Measurements from ENCODE around the gene C1QC. TPM values are rescaled to one million over a fixed set of nuclear protein-coding genes. Genes with fewer than 3 reads are reported as not detected.

Gene C1QC
- total and polyA plus RNA-seq, 2 of the 8 experiments (the other 6 are each of a cell fraction or from before 2014, with no cell fraction given) = not detected

DNA sequence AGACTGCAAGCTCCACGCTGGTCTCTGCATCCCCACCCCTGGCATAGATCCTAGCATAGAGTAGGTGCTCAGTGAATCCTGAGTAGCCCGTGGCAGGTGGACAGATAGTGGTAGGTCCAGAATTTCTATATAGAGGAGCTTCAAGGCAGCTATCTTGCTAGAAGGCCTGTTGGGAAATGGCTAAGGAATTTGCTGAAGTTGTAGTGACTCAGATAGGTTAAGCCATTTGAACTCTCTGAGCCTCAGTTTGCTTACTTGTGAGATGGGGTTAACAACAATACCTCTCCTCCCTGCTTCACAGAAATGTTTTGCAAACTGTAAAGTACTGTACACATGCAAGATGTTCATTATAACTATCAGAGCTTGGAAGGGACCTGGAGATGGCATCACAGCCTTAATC, 43.8 kb downstream of the C1QC start:
- Histone ChIP-seq H3K4me2 (ENCODE audit: insufficient read depth in 1 of 2, low read depth in 2 of 2, low read length in 2 of 2) (no peak overlapping the region), H3K23ac (ENCODE audit: insufficient read length) (no peak overlapping the region), H2BK15ac (ENCODE audit: low read length) (no peak overlapping the region), H3K14ac (ENCODE audit: insufficient read length) (no peak overlapping the region), H2BK12ac (ENCODE audit: low read depth, low read length) (no peak overlapping the region), H4K20me1 (replicated peaks in 1 of 2; ENCODE audit: control insufficient read depth in 1 of 2, insufficient read depth in 2 of 2, low read length in 2 of 2) (no peaks in the 10 kb centered on the region), H4K91ac (replicated peaks; ENCODE audit: insufficient read length, low read length) (no peak overlapping the region), H3K79me1 (ENCODE audit: low read depth, low read length) (no peaks in the 10 kb centered on the region), H2AK5ac (ENCODE audit: low read depth, low read length) (no peak overlapping the region), H3K18ac (ENCODE audit: extremely low read depth, low read length) (no peak overlapping the region), H3K79me2 (ENCODE audit: control insufficient read depth in 1 of 2, insufficient read depth in 2 of 2, low read length in 2 of 2) (no peaks in the 10 kb centered on the region), H4K5ac (ENCODE audit: insufficient read length, low read depth, low read length) (no peak overlapping the region), H3K4me3 (ENCODE audit: extremely low read depth in 1 of 4, insufficient read depth in 2 of 4, low read depth in 3 of 4, low read length in 4 of 4) (no peak overlapping the region), H2BK5ac (ENCODE audit: low read depth, low read length) (no peak overlapping the region), H2BK120ac (replicated peaks; ENCODE audit: low read depth, low read length) (no peak overlapping the region), H3K4ac (replicated peaks; ENCODE audit: insufficient read length, low read depth, low read length) (no peak overlapping the region), H3K23me2 (ENCODE audit: low read depth, low read length) (no peaks in the 10 kb centered on the region), H4K8ac (ENCODE audit: extremely low read depth, insufficient read depth, low read length) (no peak overlapping the region), H3K56ac (replicated peaks; ENCODE audit: insufficient read length, low read depth, low read length) (no peak overlapping the region), H3K4me1 (replicated peaks in 1 of 4; ENCODE audit: control insufficient read depth in 3 of 4, insufficient read depth in 4 of 4, low read length in 3 of 4) (peaks cover 0 to 2% (median under 1%) of the 10 kb centered on the region in 4 experiments; a peak in 2 of 7 replicates), H3K27me3 (replicated peaks in 1 of 4; ENCODE audit: control insufficient read depth in 3 of 4, extremely low read depth in 1 of 4, insufficient read depth in 3 of 4, low read length in 3 of 4) (no peaks in the 10 kb centered on the region), H3K9ac (replicated peaks in 1 of 4; ENCODE audit: extremely low read depth in 1 of 4, low read depth in 3 of 4, low read length in 3 of 4) (no peak overlapping the region), H3K9me3 (ENCODE audit: insufficient read depth in 2 of 2, low read depth in 1 of 2, low read length in 1 of 2) (no peaks in the 10 kb centered on the region), H2BK20ac (ENCODE audit: low read length) (no peak overlapping the region), H2AFZ (ENCODE audit: low read length) (no peak overlapping the region), H3K36me3 (ENCODE audit: control insufficient read depth in 2 of 4, insufficient read depth in 4 of 4, low read length in 3 of 4) (no peaks in the 10 kb centered on the region; a peak in 1 of 8 replicates), H3K27ac (ENCODE audit: low read depth, low read length) (no peak overlapping the region)
- ChIA-PET POLR2A (ENCODE audit: partially characterized antibody) (no interaction called here), CTCF (ENCODE audit: partially characterized antibody) (interaction anchor here (0.8 to 1.8 kb wide), 7 partner anchors 9 to 45 kb away, joined by 3 to 10 read pairs (median 3); no protein-coding TSS in a partner anchor)
- DNase-seq (ENCODE audit: low read depth in 1 of 2, low spot score in 2 of 2) = no peak
- WGBS, 2 experiments (ENCODE audit: extremely low coverage in 1 of 2, insufficient coverage in 1 of 2, insufficient read length in 1 of 2, insufficient replicate concordance in 2 of 2, low coverage in 1 of 2, low lambda C conversion rate in 2 of 2, missing lambda C conversion rate in 1 of 2) = 87% methylated on average over 2 of the region's 2 CpGs; no CpG with 5 or more reads in 1 of the 2 experiments
- TF ChIP-seq CHD2 (IDR thresholded peaks at IDR 0.05; ENCODE audit: low read length) (no peak), TAF1 (IDR thresholded peaks at IDR 0.05; ENCODE audit: low read depth, low read length) (no peak), POU5F1 (IDR thresholded peaks at IDR 0.05; ENCODE audit: low read depth, low read length) (no peak)
- FAIRE-seq = no peak

Measured in H1 (cell line).